ENCODE results near the gene MILR1.
A peak's percentile ranks its signal among the peaks of the same experiment; 100 is the strongest.
"Not testable (repeated sequence)": the region's sequence is repeated elsewhere in the genome, so short reads cannot be mapped to it uniquely, and the experiment has no call there.

The MILR1 gene

DNA sequence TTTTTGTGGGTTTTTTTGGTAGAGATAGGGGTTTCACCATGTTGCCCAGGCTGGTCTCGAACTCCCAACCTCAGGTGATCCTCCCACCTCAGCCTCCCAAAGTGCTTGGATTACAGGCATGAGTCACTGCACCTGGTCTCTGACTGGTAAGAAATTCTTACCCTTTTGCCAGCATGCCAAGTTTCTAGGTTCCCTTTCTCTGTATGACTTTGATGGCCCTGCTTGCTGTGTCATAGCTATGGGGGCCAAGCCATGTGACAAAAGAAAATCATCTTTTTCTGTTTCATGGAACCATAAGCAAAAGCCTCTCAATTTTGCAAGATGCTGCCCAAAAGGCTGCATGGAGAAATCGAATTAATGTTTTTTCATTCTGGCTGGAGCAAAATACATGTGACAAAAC, 18.9 kb upstream of the MILR1 start:
- not testable (repeated sequence) for DNase-seq

DNA sequence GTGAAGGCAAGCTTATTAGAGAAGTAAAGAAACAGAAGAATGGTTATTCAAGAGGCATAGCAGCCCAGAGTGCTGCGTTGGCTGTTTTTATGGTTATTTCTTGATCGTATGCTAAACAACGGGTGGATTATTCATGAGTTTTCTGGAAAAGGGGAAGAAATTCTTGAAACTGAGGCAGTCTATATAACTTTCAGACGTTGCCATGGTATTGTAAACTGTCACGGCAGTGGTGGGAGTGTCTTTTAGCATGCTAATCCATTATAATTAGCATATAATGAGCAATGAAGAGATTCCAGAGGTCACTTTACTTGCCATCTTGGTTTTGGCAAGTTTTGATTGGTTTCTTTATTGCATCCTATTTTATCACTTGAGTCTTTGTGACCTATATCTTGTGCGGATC, 17.4 kb upstream of the MILR1 start:
- DNase-seq, result no peak

DNA sequence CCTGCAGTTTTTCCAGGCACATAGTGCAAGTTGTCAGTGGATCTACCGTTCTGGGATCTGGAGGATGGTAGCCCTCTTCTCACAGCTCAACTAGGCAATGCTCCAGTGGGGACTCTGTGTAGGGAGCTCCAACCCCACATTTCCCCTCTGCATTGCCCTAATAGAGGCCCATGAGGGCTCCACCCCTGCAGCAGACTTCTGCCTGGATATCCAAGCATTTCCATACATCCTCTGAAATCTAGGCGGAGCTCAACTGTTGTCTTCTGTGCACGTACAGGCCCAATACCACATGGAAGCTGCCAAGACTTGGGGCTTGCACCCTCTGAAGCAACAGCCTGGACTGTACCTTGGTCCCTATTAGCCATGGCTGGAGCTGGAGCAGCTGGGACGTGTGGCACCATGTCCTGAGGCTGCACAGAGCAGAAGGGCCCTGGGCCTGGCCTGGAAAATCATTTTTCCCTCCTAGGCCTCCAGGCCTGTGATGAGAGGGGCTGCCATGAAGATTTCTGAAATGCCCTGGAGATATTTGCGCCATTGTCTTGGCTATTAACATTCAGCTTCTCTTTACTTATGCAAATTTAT, 10.9 kb upstream of the MILR1 start:
- DNase-seq, result no peak

DNA sequence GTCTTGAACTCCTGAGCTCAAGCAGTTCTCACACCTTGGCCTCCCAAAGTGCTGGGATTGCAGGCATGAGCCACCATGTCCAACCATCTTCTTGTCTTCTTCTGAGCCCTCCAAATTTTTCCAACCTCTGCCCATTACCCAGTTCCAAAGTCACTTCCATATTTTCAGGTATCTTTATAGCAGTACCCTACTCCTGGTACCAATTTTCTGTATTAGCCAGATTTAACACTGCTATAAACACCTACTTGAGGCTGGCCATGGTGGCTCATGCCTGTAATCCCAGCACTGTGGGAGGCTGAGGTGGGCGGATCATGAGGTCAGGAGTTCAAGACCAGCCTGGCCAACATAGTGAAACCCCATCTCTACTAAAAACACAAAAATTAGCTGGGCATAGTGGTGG, 9.4 kb upstream of the MILR1 start:
- DNase-seq, result not testable (repeated sequence)

DNA sequence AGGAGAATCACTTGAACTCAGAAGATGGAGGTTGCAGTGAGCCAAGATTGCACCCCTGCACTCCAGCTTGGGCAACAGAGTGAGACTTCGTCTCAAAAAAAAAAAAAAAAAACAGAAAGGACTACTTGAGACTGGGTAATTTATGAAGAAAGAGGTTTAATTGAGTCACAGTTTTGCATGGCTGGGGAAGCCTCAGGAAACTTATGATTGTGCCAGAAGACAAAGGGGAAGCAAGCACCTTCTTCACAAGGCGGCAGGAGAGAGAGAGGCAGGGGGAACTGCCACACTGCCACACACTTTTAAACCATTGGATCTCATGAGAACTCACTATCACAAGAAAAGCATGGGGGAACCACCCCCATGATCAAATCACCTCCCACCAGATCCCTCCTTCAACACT, 9.0 kb upstream of the MILR1 start:
- no peak for DNase-seq

DNA sequence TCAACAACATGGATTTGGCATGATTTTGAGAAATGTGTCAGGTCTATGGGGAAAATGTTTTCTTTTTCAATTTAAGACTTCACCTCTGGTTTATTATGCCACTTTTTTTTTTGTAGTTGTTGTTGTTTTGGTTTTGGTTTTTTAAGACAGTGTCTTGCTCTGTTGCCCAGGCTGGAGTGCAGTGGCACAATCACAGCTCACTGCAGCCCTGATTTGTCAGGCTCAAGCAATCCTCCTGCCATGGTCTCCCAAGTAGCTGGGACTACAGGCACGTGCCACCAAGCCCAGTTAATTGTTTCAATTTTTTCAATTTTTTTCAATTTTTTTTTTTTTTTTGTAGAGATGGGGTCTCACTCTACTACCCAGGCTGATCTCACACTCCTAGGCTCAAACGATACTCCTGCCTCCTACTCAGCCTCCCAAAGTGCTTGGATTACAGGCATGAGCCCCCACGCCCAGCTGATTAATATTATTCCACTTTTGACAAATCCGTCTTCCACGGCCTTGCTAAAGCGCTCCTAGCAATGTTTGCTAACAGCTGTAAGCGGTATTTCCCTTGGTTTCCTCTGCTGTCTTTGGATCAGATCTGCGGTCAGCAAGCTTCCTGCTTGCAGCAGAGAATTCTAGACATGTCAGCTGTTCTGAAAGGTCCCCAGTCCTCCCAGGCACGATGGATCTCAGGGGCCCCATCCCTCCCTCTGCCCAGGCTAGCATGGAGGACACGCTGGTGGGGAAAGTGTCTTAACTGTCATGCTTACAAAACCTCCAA, 7.0 kb upstream of the MILR1 start:
- peak; percentile 52 for DNase-seq

DNA sequence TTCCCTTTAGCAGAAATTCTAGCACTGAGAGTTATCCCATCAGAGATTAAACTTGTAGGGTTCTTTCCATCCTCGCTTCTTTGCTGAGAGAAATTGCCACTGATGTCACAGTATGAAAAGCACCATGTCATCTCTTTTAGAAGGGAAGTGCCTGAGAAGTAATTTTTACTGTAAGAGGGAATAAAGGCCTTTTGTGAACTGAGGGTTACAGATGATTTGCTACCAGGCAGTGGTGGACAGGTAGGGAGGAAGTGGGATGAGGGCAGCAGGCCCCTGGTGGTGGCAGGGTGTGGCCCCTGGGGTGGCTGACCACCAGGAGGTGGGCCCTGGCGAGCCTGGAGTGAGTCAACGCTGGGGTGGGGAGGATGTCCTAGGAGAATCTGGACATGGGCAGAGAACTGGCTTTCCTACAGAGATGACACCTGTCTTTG, 6.4 kb upstream of the MILR1 start:
- DNase-seq, result peak; percentile 23

DNA sequence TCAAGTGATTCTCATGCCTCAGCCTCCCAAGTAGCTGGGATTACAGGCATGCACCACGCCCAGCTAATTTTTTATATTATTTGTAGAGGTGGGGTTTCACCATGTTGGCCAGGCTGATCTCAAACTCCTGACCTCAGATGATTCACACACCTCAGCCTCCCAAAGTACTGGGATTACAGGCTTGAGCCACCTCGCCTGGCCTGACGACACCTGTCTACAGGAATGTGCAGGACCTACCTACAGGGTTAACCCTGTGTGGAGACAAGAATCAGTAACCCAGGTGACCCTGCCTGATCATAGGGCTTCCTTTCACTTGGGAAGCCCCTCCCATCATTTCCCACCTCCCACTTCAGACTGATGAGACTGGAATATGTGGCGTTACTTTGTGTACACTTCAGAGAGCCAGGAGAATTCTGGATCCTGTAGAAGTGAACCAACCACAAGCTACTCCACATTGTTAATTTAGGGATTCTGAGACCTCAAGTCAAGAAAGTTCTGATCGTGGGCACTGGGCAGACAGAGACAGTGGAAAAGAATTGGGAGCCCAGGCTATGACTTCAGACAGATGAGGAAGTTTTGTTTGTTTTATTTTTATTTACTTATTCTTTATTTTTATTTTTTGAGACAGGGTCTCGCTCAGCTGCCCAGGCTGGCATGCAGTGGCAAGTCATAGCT, 5.7 kb upstream of the MILR1 start:
- no peak for DNase-seq

DNA sequence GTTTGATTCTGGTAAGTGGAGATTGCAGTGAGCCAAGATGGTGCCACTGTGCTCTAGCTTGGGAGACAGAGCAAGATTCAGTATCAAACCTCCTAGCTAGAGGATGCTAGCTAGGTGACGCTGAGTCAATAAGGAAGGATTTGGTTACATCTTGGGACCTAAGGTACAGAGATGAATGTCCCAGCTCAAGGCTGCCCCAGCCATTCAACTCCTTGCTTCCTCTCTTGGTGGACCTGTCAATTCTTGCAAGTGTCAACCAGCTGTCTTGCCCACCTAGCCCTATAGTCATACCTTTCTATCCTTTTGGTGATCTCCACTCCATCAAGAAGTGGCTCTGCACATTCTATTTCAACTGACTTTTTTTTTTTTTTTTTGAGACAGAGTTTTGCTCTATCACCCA, 1.4 kb upstream of the MILR1 start:
- DNase-seq, result peak; percentile 71

DNA sequence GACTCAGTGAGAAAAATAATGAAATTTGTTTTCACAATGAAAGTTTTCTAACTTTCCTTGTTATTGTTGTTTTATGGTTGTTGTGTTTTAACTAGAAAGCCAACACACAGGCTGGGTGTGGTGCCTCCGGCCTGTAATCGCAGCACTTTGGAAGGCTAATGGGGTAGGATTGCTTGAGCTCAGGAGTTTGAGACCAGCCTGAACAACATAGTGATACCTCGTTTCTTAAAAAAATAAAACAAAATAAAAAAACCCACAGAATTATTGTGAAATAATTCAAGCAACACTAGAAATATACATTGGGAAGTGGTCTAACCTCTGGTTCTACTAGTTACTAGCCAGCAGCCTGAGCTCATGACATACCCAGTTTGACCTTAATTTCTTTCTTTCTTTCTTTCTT, 630 bp downstream of the MILR1 start:
- DNase-seq, result no peak

DNA sequence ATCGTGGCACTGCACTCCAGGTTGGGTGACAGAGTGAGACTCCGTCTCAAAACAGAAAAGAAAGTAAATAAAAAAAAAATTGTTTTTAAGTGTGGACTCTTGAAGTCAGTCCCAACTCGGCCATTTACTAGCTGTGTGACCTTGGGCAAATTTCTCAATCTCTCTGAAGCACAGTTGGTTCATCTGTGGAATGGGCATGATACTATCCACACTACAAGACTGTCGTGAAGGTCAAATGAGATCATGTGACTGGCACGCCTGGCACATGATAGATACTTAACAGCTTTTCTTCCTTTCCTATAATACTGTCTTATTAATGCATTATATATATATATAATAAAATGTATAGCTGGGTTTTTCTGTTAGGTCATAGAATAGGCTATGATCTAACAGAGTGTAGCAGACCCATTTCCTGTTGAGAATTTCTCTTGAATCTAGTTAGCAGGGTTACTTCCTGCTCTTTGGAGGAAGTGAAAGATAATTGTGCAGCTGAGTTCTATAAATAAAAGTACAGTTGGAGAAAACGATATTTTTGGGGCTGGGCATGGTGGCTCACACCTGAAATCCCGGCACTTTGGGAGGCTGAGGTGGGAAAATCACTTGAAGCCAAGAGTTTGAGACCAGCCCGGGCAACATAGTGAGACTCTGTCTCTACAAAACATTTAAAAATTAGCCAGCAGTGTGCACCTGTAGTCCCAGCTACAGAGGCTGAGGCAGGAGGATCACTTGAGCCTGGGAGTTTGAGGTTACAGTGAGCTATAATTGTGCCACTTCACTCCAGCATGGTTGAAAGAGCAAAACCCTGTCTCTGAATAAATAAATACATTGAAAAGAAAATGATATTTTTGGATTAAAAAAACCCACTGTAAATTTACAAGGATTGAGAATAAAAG, 7.3 kb downstream of the MILR1 start:
- DNase-seq, result peak; percentile 20

DNA sequence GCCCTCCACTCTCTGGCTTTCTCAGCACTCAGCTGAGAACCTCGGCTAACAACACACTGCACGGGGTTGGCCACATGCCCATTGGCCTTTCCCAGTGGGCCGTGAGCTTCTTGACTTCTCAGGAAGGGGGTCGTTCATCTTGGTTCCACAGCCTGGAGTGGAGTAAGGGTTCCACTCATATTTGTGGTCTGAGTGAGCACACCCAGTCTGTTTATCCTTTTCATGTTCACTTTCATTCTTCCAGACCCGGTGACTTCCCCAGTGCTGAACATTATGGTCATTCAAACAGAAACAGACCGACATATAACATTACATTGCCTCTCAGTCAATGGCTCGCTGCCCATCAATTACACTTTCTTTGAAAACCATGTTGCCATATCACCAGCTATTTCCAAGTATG, 8.2 kb downstream of the MILR1 start:
- no peak for DNase-seq

DNA sequence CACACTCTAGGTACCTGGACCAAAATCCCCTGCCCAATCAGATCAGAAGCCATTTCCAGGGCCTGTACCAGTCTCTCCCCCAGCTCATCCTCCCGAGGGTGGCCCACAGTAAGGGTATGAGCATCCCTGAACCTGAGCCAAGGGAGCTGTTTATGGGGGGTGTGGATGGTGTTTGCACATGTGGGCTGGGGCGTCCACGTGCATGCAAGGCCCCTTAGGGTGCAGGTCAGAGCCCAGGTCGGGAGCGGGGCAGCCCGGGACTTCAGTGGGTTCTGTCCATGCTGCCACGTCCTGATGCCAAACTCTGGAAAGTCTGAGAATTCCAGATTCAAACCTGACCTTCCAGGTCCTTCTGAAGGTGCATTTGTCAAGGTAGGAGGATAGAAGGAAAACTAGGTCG, 9.8 kb downstream of the MILR1 start:
- DNase-seq, result no peak

DNA sequence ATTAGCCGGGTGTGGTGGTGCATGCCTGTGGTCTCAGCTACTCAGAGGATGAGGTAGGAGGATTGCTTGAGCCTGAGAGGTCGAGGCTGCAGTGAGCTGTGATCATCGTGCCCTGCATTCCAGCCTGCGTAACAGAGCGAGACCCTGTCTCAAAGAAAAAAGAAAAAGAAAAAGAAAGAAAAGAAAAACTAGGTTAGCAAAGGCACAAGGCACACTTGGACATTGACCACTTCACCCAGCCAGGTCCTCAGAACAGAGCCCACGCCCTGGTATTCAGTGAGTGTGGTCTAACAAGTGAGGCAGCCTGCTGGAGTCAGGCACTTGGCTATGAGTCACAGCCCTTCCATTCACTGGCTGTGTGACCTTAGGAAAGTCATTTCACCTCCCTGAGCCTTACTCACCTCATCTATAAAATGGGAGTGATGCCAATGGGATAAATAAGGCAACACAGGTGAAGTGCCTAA, 10.4 kb downstream of the MILR1 start:
- DNase-seq, result peak; percentile 6

DNA sequence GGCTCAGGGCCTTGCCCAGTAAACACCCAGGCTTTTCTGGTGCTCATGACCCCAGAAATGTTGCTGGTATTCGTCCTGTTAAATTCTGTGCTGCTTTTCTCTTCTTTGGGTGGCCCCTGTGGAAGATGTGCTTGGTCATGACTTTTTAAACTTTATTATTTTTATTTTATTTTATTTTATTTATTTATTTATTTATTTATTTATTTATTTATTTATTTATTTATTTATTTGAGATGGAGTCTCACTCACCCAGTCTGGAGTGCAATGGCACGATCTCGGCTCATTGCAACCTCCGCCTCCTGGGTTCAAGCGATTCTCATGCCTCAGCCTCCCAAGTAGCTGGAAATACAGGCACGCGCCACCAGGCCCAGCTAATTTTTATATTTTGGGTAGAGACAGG, 10.9 kb downstream of the MILR1 start:
- DNase-seq, result not testable (repeated sequence)

DNA sequence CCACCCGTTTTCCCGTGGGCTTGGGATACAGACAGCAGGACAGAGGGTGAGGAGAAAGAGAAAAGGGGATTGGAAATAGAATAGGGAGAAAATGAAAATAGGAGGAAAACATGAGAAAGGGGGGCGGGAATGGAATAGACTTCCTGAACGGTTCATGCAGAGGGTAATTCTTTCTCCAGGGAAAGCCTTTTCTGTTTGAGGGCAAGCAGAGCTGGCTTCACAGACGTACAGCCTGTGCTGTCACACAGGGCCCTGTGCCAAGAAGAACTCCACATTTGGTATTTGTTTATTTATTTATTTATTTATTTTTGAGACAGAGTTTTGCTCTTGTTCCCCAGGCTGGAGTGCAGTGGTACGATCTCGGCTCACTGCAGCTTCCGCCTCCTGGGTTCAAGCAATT, 12.0 kb downstream of the MILR1 start:
- no peak for DNase-seq

DNA sequence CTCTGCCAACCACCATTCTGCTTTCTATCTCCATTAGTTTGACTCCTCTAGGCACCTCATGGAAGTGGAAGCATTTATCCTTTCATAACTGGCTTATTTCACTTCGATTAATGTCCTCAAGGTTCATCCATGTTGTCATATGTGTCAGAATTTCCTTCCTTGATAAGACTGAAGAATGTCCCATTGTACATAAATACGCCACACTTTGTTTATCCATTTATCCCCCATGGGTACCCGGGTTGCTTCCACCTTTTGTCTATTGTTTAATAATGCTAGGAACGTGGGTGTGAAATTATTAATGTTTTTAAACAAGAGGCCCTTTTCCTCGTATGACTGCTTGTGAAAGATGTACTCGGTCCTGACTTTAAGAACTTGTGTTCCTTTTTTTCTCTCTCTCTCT, 12.9 kb downstream of the MILR1 start:
- no peak for DNase-seq

DNA sequence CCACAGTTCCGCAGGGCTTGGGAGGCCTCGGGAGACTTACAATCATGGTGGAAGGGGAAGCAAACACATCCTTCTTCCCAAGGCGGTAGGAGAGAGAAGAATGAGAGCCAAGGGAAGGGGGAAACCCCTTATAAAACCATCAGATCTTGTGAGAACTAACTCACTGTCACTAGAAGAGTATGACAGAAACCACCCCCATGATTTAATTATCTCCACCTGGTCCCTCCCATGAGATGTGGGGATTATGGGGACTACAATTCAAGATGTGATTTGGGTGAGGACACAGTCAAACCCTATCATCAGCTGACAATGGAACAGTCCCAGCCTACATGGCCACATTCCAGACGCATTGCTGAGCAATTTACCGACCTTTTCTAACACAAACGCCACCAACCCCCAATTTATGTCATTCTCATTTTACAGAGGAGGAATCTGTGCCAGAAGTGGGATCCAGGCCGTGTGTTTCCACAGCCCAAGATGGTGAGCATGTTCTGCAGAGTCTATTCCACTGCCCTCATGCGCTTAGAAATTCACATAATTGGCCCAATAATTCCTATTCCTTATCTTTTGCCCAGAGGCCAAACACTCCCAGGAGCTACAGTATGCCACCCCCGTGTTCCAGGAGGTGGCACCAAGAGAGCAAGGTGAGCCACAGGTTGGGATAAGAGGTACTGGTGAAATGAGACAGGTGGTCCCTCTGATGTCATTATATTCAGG, 17.3 kb downstream of the MILR1 start:
- DNase-seq, result no peak

DNA sequence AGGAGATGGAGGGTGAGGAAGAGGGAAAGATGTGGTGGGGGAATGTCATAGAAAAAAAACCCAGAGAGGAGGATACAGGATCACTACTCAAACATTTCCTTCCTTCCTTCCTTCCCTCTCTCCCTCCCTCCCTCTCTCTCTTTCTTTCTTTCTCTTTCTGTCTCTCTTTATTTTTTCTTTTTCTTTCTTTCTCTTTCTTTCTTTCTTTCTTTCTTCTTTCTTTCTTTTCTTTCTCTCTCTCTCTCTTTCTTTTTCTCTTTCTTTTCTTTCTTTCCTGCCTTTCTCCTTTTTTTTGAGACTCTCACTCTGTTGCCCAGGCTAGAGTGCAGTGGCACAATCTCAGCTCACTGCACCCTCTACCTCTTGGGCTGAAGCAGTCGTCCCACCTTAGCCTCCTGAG, 17.9 kb downstream of the MILR1 start:
- not testable (repeated sequence) for DNase-seq

DNA sequence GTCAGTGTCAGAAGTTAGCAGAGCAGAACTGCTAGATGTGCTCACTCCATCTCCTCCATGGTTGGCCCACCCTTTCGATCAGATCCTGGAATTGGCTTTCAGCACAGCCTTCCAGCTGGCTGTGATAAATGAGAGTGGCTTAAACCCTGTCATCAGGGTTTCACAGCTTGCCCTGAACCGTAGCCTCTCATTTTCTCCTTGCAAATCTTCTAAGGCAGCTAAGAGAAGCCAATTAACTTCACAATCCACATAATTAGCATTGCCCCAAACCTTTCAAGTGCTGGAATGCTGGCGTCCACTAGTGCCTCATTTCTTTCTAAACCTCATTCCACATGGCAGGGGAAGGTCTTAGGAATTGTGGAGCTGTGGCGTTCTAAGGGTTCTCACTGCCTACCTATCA, 21.7 kb downstream of the MILR1 start:
- no peak for DNase-seq

DNA sequence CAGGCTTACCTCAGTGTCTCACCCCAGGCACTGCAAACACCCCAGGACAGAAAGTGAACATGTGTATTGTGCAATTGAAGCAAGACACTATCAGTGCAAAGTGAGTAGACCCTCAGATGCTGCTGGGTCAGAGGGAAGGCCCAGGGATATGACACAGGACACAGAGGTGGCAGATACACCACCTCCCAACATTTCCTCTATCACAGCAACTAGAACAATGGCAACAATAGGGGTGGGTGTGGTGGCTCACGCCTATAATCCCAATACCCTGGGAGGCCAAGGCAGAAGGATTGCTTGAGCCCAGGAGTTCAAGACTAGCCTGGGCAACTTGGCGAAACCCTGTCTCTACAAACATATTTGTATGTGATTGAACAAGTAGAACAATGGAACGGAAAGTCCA, 22.5 kb downstream of the MILR1 start:
- DNase-seq, result no peak

DNA sequence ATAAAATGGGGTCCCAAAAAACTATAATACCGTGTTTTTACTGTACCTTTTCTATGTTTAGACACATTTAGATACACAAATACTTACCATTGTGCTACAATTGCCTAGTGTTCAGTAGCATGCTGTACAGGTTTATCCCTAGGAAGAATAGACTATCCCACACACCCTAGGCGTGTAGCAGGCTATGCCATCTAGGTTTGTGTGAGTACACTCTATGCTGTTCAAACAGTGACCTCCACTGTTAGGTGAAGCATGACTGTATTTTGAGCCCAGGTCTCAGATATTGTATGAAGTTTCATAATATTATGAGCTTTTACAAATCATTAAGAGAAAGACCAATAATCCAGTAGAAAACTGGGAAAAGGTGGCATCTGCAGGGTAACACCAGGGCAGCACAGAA, 23.6 kb downstream of the MILR1 start:
- DNase-seq, result no peak

DNA sequence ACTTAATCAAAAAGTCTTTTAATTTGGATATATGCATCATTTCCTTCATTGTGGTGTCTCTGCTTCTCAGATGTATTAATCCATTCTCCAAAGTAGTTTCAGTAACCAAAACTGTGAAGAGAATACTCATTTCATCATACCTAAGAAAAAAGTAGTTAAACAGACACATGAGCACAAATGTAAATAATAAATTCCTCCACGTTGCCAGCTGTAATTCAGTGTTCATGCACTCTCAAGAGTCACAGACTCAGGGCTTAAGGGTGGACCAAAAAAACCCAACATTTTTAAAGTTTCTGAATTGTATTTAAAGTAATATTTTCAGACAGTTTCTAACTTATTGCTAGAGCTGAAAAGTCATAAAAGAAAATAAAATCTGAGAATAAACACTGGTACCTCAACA, 28.9 kb downstream of the MILR1 start:
- DNase-seq, result no peak

Data from activated CD4-positive, alpha-beta T cell treated with anti-CD3 and anti-CD28 coated beads, Interleukin-2, Interleukin-6, amounts not matched to agents 100 ng/mL and 50 ng/mL, durations not matched to agents 16 hours and 8 hours (primary cell).